PC-3 (cell line): Measurements from ENCODE around the gene ZNF326.

Experiments used
- EZH2 ChIP-seq: fragments of 300-600 bp; sonication (generic); IDR thresholded peaks from one replicate; pipeline ENCODE4 v1.6.1; 2017; ENCODE audit warnings: antibody characterized with exemption, mild to moderate bottlenecking, low read length; ENCODE audit not compliant: unreplicated experiment
- EZH2phosphoT487 ChIP-seq: fragments of 300-600 bp; sonication (generic); IDR thresholded peaks from 2 replicates; pipeline ENCODE4 v1.6.1; 2018; ENCODE audit warnings: mild to moderate bottlenecking, antibody characterized with exemption, low read length, borderline replicate concordance
- TF ChIP-seq, protein P1 (sequence below): fragments of 300-600 bp; sonication (generic); conservative IDR thresholded peaks from 2 replicates; pipeline ENCODE4 v1.5.1; 2017; ENCODE audit warnings: antibody characterized with exemption, low read depth, mild to moderate bottlenecking, low read length

DNA sequence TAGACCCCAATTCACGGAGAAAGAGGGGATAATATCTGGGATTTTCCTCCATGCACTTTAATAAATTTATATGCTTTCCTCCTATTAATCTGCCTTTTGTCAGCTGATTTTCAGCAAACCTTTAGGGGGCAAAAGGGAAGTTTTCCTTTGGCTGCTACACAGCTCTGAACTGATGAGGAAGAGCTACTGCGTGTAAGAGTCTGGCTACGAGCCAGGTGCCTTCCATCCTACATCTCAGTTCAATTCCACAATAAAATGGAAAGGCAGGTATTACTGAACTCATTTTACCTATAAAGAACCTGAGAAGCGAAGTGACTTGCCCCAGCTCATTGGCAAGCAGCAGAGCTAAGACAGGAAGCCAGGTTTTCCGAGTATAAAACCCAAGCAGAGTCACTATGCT lies 28.3 kb upstream of the ZNF326 start:
- TF ChIP-seq, protein P1, sequence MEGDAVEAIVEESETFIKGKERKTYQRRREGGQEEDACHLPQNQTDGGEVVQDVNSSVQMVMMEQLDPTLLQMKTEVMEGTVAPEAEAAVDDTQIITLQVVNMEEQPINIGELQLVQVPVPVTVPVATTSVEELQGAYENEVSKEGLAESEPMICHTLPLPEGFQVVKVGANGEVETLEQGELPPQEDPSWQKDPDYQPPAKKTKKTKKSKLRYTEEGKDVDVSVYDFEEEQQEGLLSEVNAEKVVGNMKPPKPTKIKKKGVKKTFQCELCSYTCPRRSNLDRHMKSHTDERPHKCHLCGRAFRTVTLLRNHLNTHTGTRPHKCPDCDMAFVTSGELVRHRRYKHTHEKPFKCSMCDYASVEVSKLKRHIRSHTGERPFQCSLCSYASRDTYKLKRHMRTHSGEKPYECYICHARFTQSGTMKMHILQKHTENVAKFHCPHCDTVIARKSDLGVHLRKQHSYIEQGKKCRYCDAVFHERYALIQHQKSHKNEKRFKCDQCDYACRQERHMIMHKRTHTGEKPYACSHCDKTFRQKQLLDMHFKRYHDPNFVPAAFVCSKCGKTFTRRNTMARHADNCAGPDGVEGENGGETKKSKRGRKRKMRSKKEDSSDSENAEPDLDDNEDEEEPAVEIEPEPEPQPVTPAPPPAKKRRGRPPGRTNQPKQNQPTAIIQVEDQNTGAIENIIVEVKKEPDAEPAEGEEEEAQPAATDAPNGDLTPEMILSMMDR = no peak
- TF ChIP-seq EZH2 = no peak
- TF ChIP-seq EZH2phosphoT487 = no peak
